RPMI7951 (cell line): ENCODE results near the gene CHMP1B. TPM values are rescaled to one million over a fixed set of nuclear protein-coding genes. Genes with fewer than 3 reads are reported as not detected.
A peak's percentile ranks its signal among the peaks of the same experiment; 100 is the strongest.

ENCODE experiments used
- DNase-seq: peaks from one replicate; pipeline ENCODE4 v3.0.0-alpha.2; 2012; ENCODE audit warnings: low read depth
- total RNA-seq: library from RNA; depleted of rRNA; stranded (reverse); fragments of >200 nt; shearing (Covaris generic); gene quantifications from 2 replicates; pipeline ENCODE4 v1.2.3, GENCODE V29; 2014; rRNA removed

The CHMP1B gene
- total RNA-seq, result 28.7 and 35.3 TPM in 2 replicates

- DNase-seq, result peak; percentile 94
Measured at GRCh38 chr18:11851146-11851805, at the start of gene CHMP1B. TSS of gene CHMP1B (plus strand) at chr18:11851413. CDS start at chr18:11851512, 99 bp downstream.

GRCh38 chr18:11801573-11801972, 49.6 kb upstream of the CHMP1B start:
- DNase-seq, result no peak

GRCh38 chr18:11802158-11802557, 49.1 kb upstream of the CHMP1B start:
- no peak for DNase-seq

GRCh38 chr18:11802586-11802985, 48.6 kb upstream of the CHMP1B start:
- DNase-seq, result no peak

GRCh38 chr18:11807233-11807632, 44.0 kb upstream of the CHMP1B start:
- no peak for DNase-seq

- DNase-seq, result peak; percentile 64
Measured at GRCh38 chr18:11808001-11808855, 43.0 kb upstream of the CHMP1B start.

GRCh38 chr18:11809895-11810294, 41.3 kb upstream of the CHMP1B start:
- no peak for DNase-seq

GRCh38 chr18:11810379-11810778, 40.8 kb upstream of the CHMP1B start:
- DNase-seq, result no peak

GRCh38 chr18:11811009-11811408, 40.2 kb upstream of the CHMP1B start:
- DNase-seq, result no peak

- DNase-seq, result no peak
Measured at GRCh38 chr18:11817229-11817628, 34.0 kb upstream of the CHMP1B start.

GRCh38 chr18:11818486-11819203, 32.6 kb upstream of the CHMP1B start:
- no peak for DNase-seq

- DNase-seq, result no peak
Measured at GRCh38 chr18:11819938-11820337, 31.3 kb upstream of the CHMP1B start.

GRCh38 chr18:11820697-11821096, 30.5 kb upstream of the CHMP1B start:
- DNase-seq, result no peak

GRCh38 chr18:11821208-11821607, 30.0 kb upstream of the CHMP1B start:
- DNase-seq, result no peak

GRCh38 chr18:11821643-11822237, 29.5 kb upstream of the CHMP1B start:
- DNase-seq, result no peak

- no peak for DNase-seq
Measured at GRCh38 chr18:11823545-11823944, 27.7 kb upstream of the CHMP1B start.

GRCh38 chr18:11826836-11827235, 24.4 kb upstream of the CHMP1B start:
- no peak for DNase-seq

- no peak for DNase-seq
Measured at GRCh38 chr18:11828786-11829432, 22.3 kb upstream of the CHMP1B start.

GRCh38 chr18:11830585-11830984, 20.6 kb upstream of the CHMP1B start:
- no peak for DNase-seq

GRCh38 chr18:11831921-11832320, 19.3 kb upstream of the CHMP1B start:
- no peak for DNase-seq

- no peak for DNase-seq
Measured at GRCh38 chr18:11834772-11835171, 16.4 kb upstream of the CHMP1B start.

- DNase-seq, result peak; percentile 13
Measured at GRCh38 chr18:11839556-11839955, 11.7 kb upstream of the CHMP1B start.
